Measurements from ENCODE around the gene PGAM1. TPM values are rescaled to one million over a fixed set of nuclear protein-coding genes. Genes with fewer than 3 reads are reported as not detected.

PGAM1 gene
- total and polyA plus RNA-seq, 2 of the 13 experiments (the other 11 are each of a cell fraction or from before 2014, with no cell fraction given): 354 to 483 TPM

GRCh38 chr10:97407211-97407951, 18.6 kb upstream of the PGAM1 start (continued):
- TF ChIP-seq SNAPC4 (CRISPR knock-in tag; IDR thresholded peaks at IDR 0.05): 0 out of 2 replicates have a peak, but pooled peaks have one; percentile 38
- no peak for TF ChIP-seq ZNF790 (CRISPR knock-in tag; IDR thresholded peaks at IDR 0.05; ENCODE audit: borderline replicate concordance)
- TF ChIP-seq RAD21 (CRISPR knock-in tag; IDR thresholded peaks at IDR 0.05): peak; percentile 91
- TF ChIP-seq ZNF891 (CRISPR knock-in tag; IDR thresholded peaks at IDR 0.05): no peak
- TF ChIP-seq DPF2 (CRISPR knock-in tag; IDR thresholded peaks at IDR 0.05; ENCODE audit: borderline replicate concordance, low read depth): no peak
- 0 out of 2 replicates have a peak, but pooled peaks have one; percentile 31 for TF ChIP-seq ZNF644 (CRISPR knock-in tag; IDR thresholded peaks at IDR 0.05; ENCODE audit: low read depth)
- TF ChIP-seq THAP7 (CRISPR knock-in tag; IDR thresholded peaks at IDR 0.05): no peak
- no peak for TF ChIP-seq FOXP1 (IDR thresholded peaks at IDR 0.05)
- TF ChIP-seq FOXP1 (CRISPR knock-in tag; IDR thresholded peaks at IDR 0.05): no peak
- no peak for TF ChIP-seq ZNF652 (CRISPR knock-in tag; IDR thresholded peaks at IDR 0.05; ENCODE audit: borderline replicate concordance, low read depth)
- TF ChIP-seq TFAP4 (IDR thresholded peaks at IDR 0.05; ENCODE audit: borderline replicate concordance, low read depth): peak; percentile 69; the same call in 1 of the 2 replicates
- no peak for TF ChIP-seq SRSF1 (optimal IDR thresholded peaks at IDR 0.05; ENCODE audit: low read depth, low read length)
- peak; percentile 57; the same call in 1 of the 2 replicates for TF ChIP-seq HMG20B (CRISPR knock-in tag; conservative IDR thresholded peaks at IDR 0.05)
- TF ChIP-seq HNF4G (IDR thresholded peaks at IDR 0.05; ENCODE audit: borderline replicate concordance, low read depth, low read length): no peak
- TF ChIP-seq HNF4G (CRISPR knock-in tag; IDR thresholded peaks at IDR 0.05; ENCODE audit: borderline replicate concordance, low read depth): no peak
- peak; percentile 49; the same call in 1 of the 2 replicates for TF ChIP-seq RARA (CRISPR knock-in tag; IDR thresholded peaks at IDR 0.05)
- TF ChIP-seq SRSF4 (IDR thresholded peaks at IDR 0.05; ENCODE audit: low read depth, low read length, poor library complexity, severe bottlenecking): no peak
- no peak for TF ChIP-seq MEF2D (CRISPR knock-in tag; IDR thresholded peaks at IDR 0.05)
- peak; percentile 75 for TF ChIP-seq STAG1 (CRISPR knock-in tag; IDR thresholded peaks at IDR 0.05)
- TF ChIP-seq IRX3 (CRISPR knock-in tag; IDR thresholded peaks at IDR 0.05; ENCODE audit: borderline replicate concordance, low read depth): no peak
- 0 out of 2 replicates have a peak, but pooled peaks have one; percentile 19 for TF ChIP-seq BCL6 (CRISPR knock-in tag; IDR thresholded peaks at IDR 0.05)
- TF ChIP-seq KLF16 (CRISPR knock-in tag; IDR thresholded peaks at IDR 0.05): peak in 1 of 2 experiments; percentile 62; a peak in 1 of 4 replicates
- 0 out of 2 replicates have a peak, but pooled peaks have one; percentile 86 for TF ChIP-seq ZMYM2 (CRISPR knock-in tag; IDR thresholded peaks at IDR 0.05)
- TF ChIP-seq ETV5 (CRISPR knock-in tag; IDR thresholded peaks at IDR 0.05; ENCODE audit: borderline replicate concordance): peak; percentile 6; the same call in 1 of the 2 replicates
- no peak for TF ChIP-seq ZSCAN30 (CRISPR knock-in tag; IDR thresholded peaks at IDR 0.05)

Data from HepG2 (cell line).